ENCODE measurements around the gene NF1. TPM values are rescaled to one million over a fixed set of nuclear protein-coding genes. Genes with fewer than 3 reads are reported as not detected.

The NF1 gene
- total RNA-seq, 4 donors from 2014 or later = 34.8 to 106 (median 59.2) TPM

DNA sequence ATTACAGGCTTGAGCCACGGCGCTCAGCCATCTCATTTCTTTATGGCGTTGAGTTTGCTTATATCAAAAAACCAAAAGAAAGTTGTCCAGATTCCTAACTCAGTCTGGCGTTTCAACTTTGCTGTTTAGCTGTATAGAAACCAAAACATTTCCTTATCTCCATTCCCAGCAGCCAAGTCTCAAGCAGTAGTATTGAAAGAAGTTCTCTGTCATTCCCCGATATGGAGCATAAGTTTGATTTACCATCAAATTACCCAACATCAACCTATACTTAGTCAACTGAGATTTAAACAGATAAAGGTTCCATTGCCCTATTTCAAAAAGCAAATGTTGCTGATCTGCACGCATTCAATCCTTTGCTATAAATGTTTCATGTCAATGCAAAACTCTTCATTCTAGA is 269.2 kb downstream of the NF1 start:
- Histone ChIP-seq H3K4me3 (no peak overlapping the region), H3K9me3 (no peaks in the 10 kb centered on the region), H3K27me3 (no peaks in the 10 kb centered on the region), H3K4me1 (no peaks in the 10 kb centered on the region), H3K27ac (no peak overlapping the region), H3K36me3 (peaks cover 0 to 15% (median 7%) of the 10 kb centered on the region in 4 donors)
- in situ Hi-C loops (cut with MboI; ENCODE audit: low pct_ligation_motif_present in 1 of 4, low pct_unique_long_range_greater_than_20kb in 1 of 4, low sequenced_read_pairs in 3 of 4) (no loop called here), intact Hi-C loops (cut with DNase I; ENCODE audit: low total_unique reads) (no loop called here)
- DNase-seq = no peak
- TF ChIP-seq POLR2AphosphoS5 (IDR thresholded peaks at IDR 0.05) = no peak
- 95 to 96% methylated on average over 6 of the region's 6 CpGs for WGBS, 2 donors (ENCODE audit: low coverage in 1 of 2)

DNA sequence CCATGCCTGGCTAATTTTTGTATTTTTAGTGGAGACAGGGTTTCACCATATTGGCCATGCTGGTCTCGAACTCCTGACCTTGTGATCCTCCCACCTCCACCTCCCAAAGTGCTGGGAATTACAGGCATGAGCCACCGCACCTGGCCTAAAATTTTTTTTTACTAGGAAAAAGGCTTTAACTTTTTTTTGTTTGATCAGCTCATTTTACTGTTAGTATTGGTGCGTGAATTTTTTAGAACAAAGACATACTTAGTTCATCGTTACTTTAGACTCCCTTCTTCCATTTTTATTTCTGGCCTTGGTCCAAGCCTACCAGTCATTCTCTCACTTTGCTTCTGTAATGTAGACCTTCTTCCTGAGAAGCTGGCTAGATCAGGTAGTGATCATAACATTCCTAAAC is 271.3 kb downstream of the NF1 start:
- in situ Hi-C loops (cut with MboI; ENCODE audit: low pct_ligation_motif_present in 1 of 4, low pct_unique_long_range_greater_than_20kb in 1 of 4, low sequenced_read_pairs in 3 of 4) = no loop called here

DNA sequence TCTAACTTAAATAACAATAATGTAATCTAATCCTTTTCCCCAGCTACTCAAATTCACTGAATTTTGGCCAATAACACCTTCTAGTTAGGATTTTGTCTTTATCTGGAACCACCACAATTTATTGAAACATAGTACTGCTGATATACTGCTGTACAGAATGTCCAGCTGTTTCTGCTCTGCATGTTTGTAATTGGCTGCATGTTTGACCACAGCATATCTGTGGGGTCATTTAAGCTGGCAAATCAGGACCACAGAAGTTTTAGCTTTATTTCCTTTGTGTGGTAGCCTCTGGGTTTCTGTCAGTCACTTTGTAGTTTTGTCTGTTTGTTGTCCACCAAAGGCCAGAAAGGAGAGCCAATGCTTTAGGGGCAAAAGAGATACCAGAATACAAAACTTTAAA is 274.5 kb downstream of the NF1 start:
- no peaks in the 10 kb centered on the region for H3K27me3 ChIP-seq
- no peak overlapping the region for H3K4me3 ChIP-seq
- in situ Hi-C loops (cut with MboI; ENCODE audit: low pct_ligation_motif_present in 1 of 4, low pct_unique_long_range_greater_than_20kb in 1 of 4, low sequenced_read_pairs in 3 of 4) = no loop called here
- no peak for DNase-seq
- H3K4me1 ChIP-seq = peaks cover 0 to 5% (median 0%) of the 10 kb centered on the region in 4 donors
- TF ChIP-seq POLR2AphosphoS5 (IDR thresholded peaks at IDR 0.05) = no peak
- no peak for TF ChIP-seq POLR2A (IDR thresholded peaks at IDR 0.05)
- no peak for TF ChIP-seq EP300 (IDR thresholded peaks at IDR 0.05; ENCODE audit: low read depth)
- TF ChIP-seq, protein P1, sequence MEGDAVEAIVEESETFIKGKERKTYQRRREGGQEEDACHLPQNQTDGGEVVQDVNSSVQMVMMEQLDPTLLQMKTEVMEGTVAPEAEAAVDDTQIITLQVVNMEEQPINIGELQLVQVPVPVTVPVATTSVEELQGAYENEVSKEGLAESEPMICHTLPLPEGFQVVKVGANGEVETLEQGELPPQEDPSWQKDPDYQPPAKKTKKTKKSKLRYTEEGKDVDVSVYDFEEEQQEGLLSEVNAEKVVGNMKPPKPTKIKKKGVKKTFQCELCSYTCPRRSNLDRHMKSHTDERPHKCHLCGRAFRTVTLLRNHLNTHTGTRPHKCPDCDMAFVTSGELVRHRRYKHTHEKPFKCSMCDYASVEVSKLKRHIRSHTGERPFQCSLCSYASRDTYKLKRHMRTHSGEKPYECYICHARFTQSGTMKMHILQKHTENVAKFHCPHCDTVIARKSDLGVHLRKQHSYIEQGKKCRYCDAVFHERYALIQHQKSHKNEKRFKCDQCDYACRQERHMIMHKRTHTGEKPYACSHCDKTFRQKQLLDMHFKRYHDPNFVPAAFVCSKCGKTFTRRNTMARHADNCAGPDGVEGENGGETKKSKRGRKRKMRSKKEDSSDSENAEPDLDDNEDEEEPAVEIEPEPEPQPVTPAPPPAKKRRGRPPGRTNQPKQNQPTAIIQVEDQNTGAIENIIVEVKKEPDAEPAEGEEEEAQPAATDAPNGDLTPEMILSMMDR (IDR thresholded peaks at IDR 0.05) = no peak
- no peaks in the 10 kb centered on the region for H3K9me3 ChIP-seq
- peaks cover 0 to 8% (median 1%) of the 10 kb centered on the region in 4 donors for H3K36me3 ChIP-seq
- intact Hi-C loops (cut with DNase I; ENCODE audit: low total_unique reads) = no loop called here
- no peak overlapping the region for H3K27ac ChIP-seq

More for the DNA sequence above, 271.3 kb downstream of the NF1 start:
- no peak for TF ChIP-seq POLR2AphosphoS5 (IDR thresholded peaks at IDR 0.05)
- Histone ChIP-seq H3K4me3 (no peak overlapping the region), H3K9me3 (no peaks in the 10 kb centered on the region), H3K4me1 (no peaks in the 10 kb centered on the region), H3K36me3 (peaks cover 0 to 9% (median 5%) of the 10 kb centered on the region in 4 donors), H3K27me3 (no peaks in the 10 kb centered on the region), H3K27ac (no peak overlapping the region)
- no peak for DNase-seq
- 95% methylated on average over 4 of the region's 4 CpGs for WGBS, 2 donors (ENCODE audit: low coverage in 1 of 2)
- intact Hi-C loops (cut with DNase I; ENCODE audit: low total_unique reads) = no loop called here

DNA sequence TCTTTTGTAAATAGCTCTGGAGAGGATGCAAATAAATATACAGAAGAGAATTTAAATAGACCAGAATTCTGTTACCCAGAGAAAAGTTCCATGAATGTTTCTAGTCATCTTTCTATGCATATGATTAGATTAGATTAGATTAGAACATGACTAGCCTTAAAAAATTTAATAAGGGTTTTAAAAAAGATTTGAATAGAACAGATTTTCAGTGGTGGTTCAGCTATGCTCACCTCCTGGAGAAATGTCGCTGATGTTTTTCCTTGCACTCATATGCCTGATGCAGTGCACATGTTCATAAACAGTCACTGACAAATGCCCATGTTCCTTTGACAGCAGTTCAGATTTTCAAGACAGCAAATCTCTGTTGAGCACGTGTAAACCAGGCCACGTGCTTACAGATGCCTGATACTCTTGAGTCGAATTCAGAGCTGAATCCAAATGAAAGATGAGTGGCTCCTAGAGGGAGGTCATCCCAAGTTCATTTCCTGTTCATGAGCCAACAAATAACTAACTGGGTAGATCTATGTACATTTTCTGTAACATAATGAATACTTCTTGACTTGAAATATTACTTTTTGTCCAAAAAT is 276.8 kb downstream of the NF1 start:
- no peak for DNase-seq
- Histone ChIP-seq H3K27ac (no peak overlapping the region), H3K4me1 (peaks cover 0 to 5% (median 0%) of the 10 kb centered on the region in 4 donors), H3K4me3 (no peak overlapping the region), H3K36me3 (peaks cover 0 to 11% (median 6%) of the 10 kb centered on the region in 4 donors), H3K27me3 (no peaks in the 10 kb centered on the region), H3K9me3 (no peaks in the 10 kb centered on the region)
- TF ChIP-seq POLR2AphosphoS5 (IDR thresholded peaks at IDR 0.05) = no peak
- intact Hi-C loops (cut with DNase I; ENCODE audit: low total_unique reads) (no loop called here), in situ Hi-C loops (cut with MboI; ENCODE audit: low pct_ligation_motif_present in 1 of 4, low pct_unique_long_range_greater_than_20kb in 1 of 4, low sequenced_read_pairs in 3 of 4) (no loop called here)
- WGBS, 2 donors (ENCODE audit: low coverage in 1 of 2) = 45 to 60% methylated on average over 2 to 4 of the region's 4 CpGs

DNA sequence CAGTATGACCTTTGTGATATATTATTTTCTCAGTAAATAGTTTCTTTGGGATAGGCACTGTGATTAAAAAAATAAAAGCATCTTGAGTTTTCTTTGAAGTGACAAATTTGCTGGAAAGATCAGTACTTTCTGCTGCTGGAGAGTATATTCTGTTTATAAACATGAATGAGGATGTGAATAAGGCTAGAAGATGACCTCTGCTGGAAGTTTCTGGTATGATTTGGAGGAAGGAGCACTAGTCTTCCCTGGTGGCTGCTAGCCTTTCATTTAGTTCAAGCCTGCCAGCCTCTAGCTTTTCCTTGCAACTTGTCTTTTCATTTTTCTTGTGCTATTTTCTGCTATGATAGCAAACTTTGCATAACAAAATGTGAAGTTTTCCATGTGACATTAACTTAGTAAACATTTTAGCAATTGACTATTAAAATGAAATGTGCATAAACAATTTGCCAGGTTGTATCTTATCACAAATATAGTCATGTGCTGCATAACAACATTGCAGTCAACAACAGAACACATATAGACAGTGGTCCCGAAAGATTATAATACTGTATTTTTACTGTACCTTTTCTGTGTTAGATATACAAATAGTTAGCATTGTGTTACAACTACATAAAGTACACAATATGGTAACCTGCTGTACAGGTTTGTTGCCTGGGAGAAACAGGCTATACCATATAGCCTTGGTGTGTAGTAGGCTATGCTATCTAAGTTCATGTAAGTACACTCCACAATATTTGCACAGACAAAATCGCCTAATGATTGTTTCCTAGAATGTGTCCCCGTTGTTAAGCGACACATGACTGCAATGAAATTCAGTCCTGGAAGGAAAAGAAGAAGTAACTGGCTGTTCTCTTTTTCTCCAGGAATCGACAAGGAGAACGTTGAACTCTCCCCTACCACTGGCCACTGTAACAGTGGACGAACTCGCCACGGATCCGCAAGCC is 278.6 kb downstream of the NF1 start:
- no peak for DNase-seq
- Histone ChIP-seq H3K4me1 (peaks cover 0 to 5% (median 0%) of the 10 kb centered on the region in 4 donors), H3K27me3 (no peaks in the 10 kb centered on the region), H3K9me3 (no peaks in the 10 kb centered on the region), H3K27ac (no peak overlapping the region), H3K36me3 (peaks cover 0 to 9% (median 3%) of the 10 kb centered on the region in 4 donors), H3K4me3 (no peak overlapping the region)
- TF ChIP-seq, protein P1 (IDR thresholded peaks at IDR 0.05) = peak; percentile 29 to 51 (median 48)
- no peak for TF ChIP-seq EP300 (IDR thresholded peaks at IDR 0.05; ENCODE audit: low read depth)
- 94% methylated on average over 10 of the region's 10 CpGs for WGBS, 2 donors (ENCODE audit: low coverage in 1 of 2)
- intact Hi-C loops (cut with DNase I; ENCODE audit: low total_unique reads) (no loop called here), in situ Hi-C loops (cut with MboI; ENCODE audit: low pct_ligation_motif_present in 1 of 4, low pct_unique_long_range_greater_than_20kb in 1 of 4, low sequenced_read_pairs in 3 of 4) (no loop called here)
